Progenitor cell of endocrine pancreas (in vitro differentiated cells): ENCODE results near the gene HTATSF1. TPM values are rescaled to one million over a fixed set of nuclear protein-coding genes. Genes with fewer than 3 reads are reported as not detected.

Source experiments
- DNase-seq: peaks from one replicate; pipeline ENCODE4 v3.0.0; 2021; ENCODE audit warnings: low spot score; ENCODE audit not compliant: unreplicated experiment
- H3K27ac Mint-ChIP-seq: 2 replicates; pipeline ENCODE4 v1.8.0; 2021; ENCODE audit warnings: mild to moderate bottlenecking, moderate library complexity, mixed read lengths
- H3K27me3 Mint-ChIP-seq: 2 replicates; pipeline ENCODE4 v1.8.0; 2021; ENCODE audit warnings: mixed read lengths
- H3K36me3 Mint-ChIP-seq: 2 replicates; pipeline ENCODE4 v1.8.0; 2022; ENCODE audit warnings: mixed read lengths; ENCODE audit not compliant: insufficient read depth
- H3K4me1 Mint-ChIP-seq: 2 replicates; pipeline ENCODE4 v1.8.0; 2021; ENCODE audit warnings: low read depth, mixed read lengths
- H3K4me3 Mint-ChIP-seq: 2 replicates; pipeline ENCODE4 v1.8.0; 2021; ENCODE audit warnings: low read depth, mild to moderate bottlenecking, moderate library complexity, mixed read lengths
- H3K9me3 Mint-ChIP-seq: 2 replicates; pipeline ENCODE4 v1.8.0; 2021; ENCODE audit warnings: low read depth, mixed read lengths
- CTCF ChIP-seq: fragments of 200-600 bp; sonication (generic); IDR thresholded peaks from one replicate; pipeline ENCODE4 v1.5.0; 2021; ENCODE audit warnings: antibody characterized with exemption, mild to moderate bottlenecking; ENCODE audit not compliant: unreplicated experiment
- microRNA-seq: library from miRNA; unstranded; fragments of <30 nt; microRNA quantifications from one replicate; pipeline ENCODE4 v1.1.0, GENCODE V29; 2020; ENCODE audit warnings: borderline number of aligned reads; ENCODE audit not compliant: unreplicated experiment
- total RNA-seq: library from RNA; stranded (reverse); gene quantifications from 2 replicates; pipeline ENCODE4 v1.2.1, GENCODE V29; 2021

HTATSF1 gene
- total RNA-seq, 1 donor from 2014 or later: 60.4 TPM

GRCh38 chrX:136549226-136549625 lies 51.8 kb downstream of the HTATSF1 start:
- Mint-ChIP-seq H3K9me3 (peaks cover 7% of the 10 kb centered on the region), H3K4me1 (no peaks in the 10 kb centered on the region), H3K36me3 (no peaks in the 10 kb centered on the region), H3K27me3 (no peaks in the 10 kb centered on the region), H3K4me3 (no peak overlapping the region), H3K27ac (no peak overlapping the region)
- no peak for TF ChIP-seq CTCF
- DNase-seq: no peak

- Mint-ChIP-seq H3K4me1 (no peaks in the 10 kb centered on the region), H3K9me3 (no peaks in the 10 kb centered on the region), H3K27ac (no peak overlapping the region), H3K36me3 (no peaks in the 10 kb centered on the region), H3K4me3 (no peak overlapping the region), H3K27me3 (no peaks in the 10 kb centered on the region)
- no peak for TF ChIP-seq CTCF
- DNase-seq: no peak
These were observed 54.0 kb downstream of the HTATSF1 start for GRCh38 chrX:136551410-136551809.

GRCh38 chrX:136555694-136556093 lies 58.3 kb downstream of the HTATSF1 start:
- Mint-ChIP-seq H3K36me3 (no peaks in the 10 kb centered on the region), H3K4me1 (no peaks in the 10 kb centered on the region), H3K27me3 (no peaks in the 10 kb centered on the region), H3K9me3 (no peaks in the 10 kb centered on the region), H3K4me3 (no peak overlapping the region), H3K27ac (no peak overlapping the region)
- TF ChIP-seq CTCF: no peak
- no peak for DNase-seq

Small RNA genes within 50 kb of the gene (microRNA-seq; reads per million reads assigned to microRNA genes)
- gene MIR934: 3.6 reads per million

Other genes with a start within 250 kb of the HTATSF1 start
- gene MAP7D3, start 246.2 kb upstream of the HTATSF1 start, total RNA-seq: 5.8 and 5.9 TPM in 2 replicates
- gene ADGRG4, start 196.6 kb upstream of the HTATSF1 start, total RNA-seq: 2.7 and 3.9 TPM in 2 replicates
- gene BRS3, start 9.6 kb upstream of the HTATSF1 start, total RNA-seq: 0.10 TPM in 1 of 2 replicates, not detected in the other
- gene VGLL1, start 34.6 kb downstream of the HTATSF1 start, total RNA-seq: 0.24 and 1.8 TPM in 2 replicates
- gene CD40LG, start 150.6 kb downstream of the HTATSF1 start, total RNA-seq: not detected in 2 replicates